Stimulated activated CD8-positive, alpha-beta memory T cell treated with anti-CD3 and anti-CD28 coated beads, Interleukin-12 subunit alpha, Interleukin-12 subunit beta, amount 100 ng/mL, for 1 hour (primary cell): Measurements from ENCODE around the gene C1QA.
"Not testable (repeated sequence)": the region's sequence is repeated elsewhere in the genome, so short reads cannot be mapped to it uniquely, and the experiment has no call there.

ENCODE experiments used
- DNase-seq: peaks from one replicate; pipeline ENCODE4 v3.0.0-alpha.2; 2020; ENCODE audit warnings: low read depth

Gene C1QA

GRCh38 chr1:22673486-22674409 is 37.3 kb downstream of the C1QA start:
- DNase-seq, result no peak

GRCh38 chr1:22674410-22674749 is 38.0 kb downstream of the C1QA start:
- no peak for DNase-seq

- DNase-seq, result not testable (repeated sequence)
These were observed 39.7 kb downstream of the C1QA start for GRCh38 chr1:22676151-22676550.

- DNase-seq, result no peak
These were observed 40.6 kb downstream of the C1QA start for GRCh38 chr1:22676916-22677583.

- DNase-seq, result no peak
These were observed 41.8 kb downstream of the C1QA start for GRCh38 chr1:22677931-22678896.

- DNase-seq, result no peak
These were observed 44.3 kb downstream of the C1QA start for GRCh38 chr1:22680726-22681125.

- DNase-seq, result no peak
These were observed 45.3 kb downstream of the C1QA start for GRCh38 chr1:22681556-22682276.

GRCh38 chr1:22683547-22683946 is 47.1 kb downstream of the C1QA start:
- no peak for DNase-seq

- DNase-seq, result no peak
These were observed 49.2 kb downstream of the C1QA start for GRCh38 chr1:22685591-22686059.

GRCh38 chr1:22687191-22687590 is 50.8 kb downstream of the C1QA start:
- DNase-seq, result no peak

- no peak for DNase-seq
These were observed 52.0 kb downstream of the C1QA start for GRCh38 chr1:22688466-22688865.
